HG03520 (cell line): ENCODE measurements around the gene GRM1.

ENCODE experiments used
- ATAC-seq: cut with Tn5 transposase; IDR thresholded peaks from one replicate; pipeline ENCODE4 v1.9.1; 2021; ENCODE audit warnings: mild to moderate bottlenecking, moderate library complexity; ENCODE audit not compliant: unreplicated experiment

The GRM1 gene

GRCh38 chr6:146361128-146361924 lies 332.5 kb downstream of the GRM1 start:
- no peak for ATAC-seq

GRCh38 chr6:146363838-146364607 lies 335.2 kb downstream of the GRM1 start:
- no peak for ATAC-seq

- no peak for ATAC-seq
Observed at GRCh38 chr6:146364816-146365594, 336.1 kb downstream of the GRM1 start.

- ATAC-seq: no peak
Observed at GRCh38 chr6:146367061-146367460, 338.2 kb downstream of the GRM1 start.

- ATAC-seq: no peak
Observed at GRCh38 chr6:146369866-146370265, 341.0 kb downstream of the GRM1 start.

- no peak for ATAC-seq
Observed at GRCh38 chr6:146381486-146381885, 352.6 kb downstream of the GRM1 start.

- ATAC-seq: no peak
Observed at GRCh38 chr6:146388736-146389364, 360.0 kb downstream of the GRM1 start.

GRCh38 chr6:146389740-146390139 lies 360.9 kb downstream of the GRM1 start:
- ATAC-seq: no peak

GRCh38 chr6:146397638-146398037 lies 368.8 kb downstream of the GRM1 start:
- no peak for ATAC-seq

GRCh38 chr6:146402476-146402875 lies 373.6 kb downstream of the GRM1 start:
- ATAC-seq: no peak

- ATAC-seq: no peak
Observed at GRCh38 chr6:146408583-146408982, 379.7 kb downstream of the GRM1 start.

GRCh38 chr6:146410851-146411595 lies 382.2 kb downstream of the GRM1 start:
- no peak for ATAC-seq

- no peak for ATAC-seq
Observed at GRCh38 chr6:146419576-146419975, 390.7 kb downstream of the GRM1 start.

- ATAC-seq: no peak
Observed at GRCh38 chr6:146420255-146420654, 391.4 kb downstream of the GRM1 start.

GRCh38 chr6:146422789-146423375 lies 394.0 kb downstream of the GRM1 start:
- ATAC-seq: no peak

GRCh38 chr6:146423452-146423851 lies 394.6 kb downstream of the GRM1 start:
- no peak for ATAC-seq

- ATAC-seq: no peak
Observed at GRCh38 chr6:146426516-146426915, 397.7 kb downstream of the GRM1 start.

GRCh38 chr6:146429831-146430230 lies 401.0 kb downstream of the GRM1 start:
- no peak for ATAC-seq

GRCh38 chr6:146433881-146434731 lies 405.2 kb downstream of the GRM1 start:
- ATAC-seq: no peak
